Mucosa of descending colon (tissue), 3 donors: ENCODE measurements around the gene SAMD4A. TPM values are rescaled to one million over a fixed set of nuclear protein-coding genes. Genes with fewer than 3 reads are reported as not detected.

Source experiments
- ATAC-seq: fragments of 200-7000 bp; cut with Tn5 transposase; one replicate; pipeline ENCODE4 v1.9.1; 2020; ENCODE audit warnings: mild to moderate bottlenecking, moderate library complexity
- DNase-seq, 3 donors: peaks; one replicate each; pipeline ENCODE4 v3.0.0-alpha.2; 2020
- H3K36me3 ChIP-seq: fragments of 200-600 bp; one replicate; pipeline ENCODE4 v1.8.0; 2021; ENCODE audit warnings: low read depth, mild to moderate bottlenecking
- H3K4me1 ChIP-seq: fragments of 200-600 bp; one replicate; pipeline ENCODE4 v1.8.0; 2021; ENCODE audit warnings: low read depth, mild to moderate bottlenecking
- H3K4me3 ChIP-seq: fragments of 200-600 bp; one replicate; pipeline ENCODE4 v1.8.0; 2021; ENCODE audit warnings: mild to moderate bottlenecking
- H3K9me3 ChIP-seq: fragments of 200-600 bp; one replicate; pipeline ENCODE4 v1.8.0; 2021; ENCODE audit warnings: mild to moderate bottlenecking
- intact Hi-C, 2 donors: fragments of 100-400 bp; cut with DNase I in 1 of 2; cut with micrococcal nuclease in 1 of 2; formaldehyde crosslinking; loops; one replicate each; pipeline versions ENCODE4 v1.11.0 to v1.11.1; 2022; cut with DNase I, micrococcal nuclease
- total RNA-seq, 3 donors: library from RNA; stranded (reverse); fragmentation: NEBNext Ultra II Directional in 2 of 3; extraction: Animal tissue kit (Norgen Biotek cat#: 25700) in 2 of 3; gene quantifications; one replicate each; pipeline versions ENCODE4 v1.2.1 to v1.2.4, GENCODE V29; 2021 to 2023
- TF ChIP-seq, protein P1 (sequence below): fragments of 200-600 bp; IDR thresholded peaks from one replicate; pipeline ENCODE4 v1.8.0; 2022; ENCODE audit warnings: antibody characterized with exemption, mild to moderate bottlenecking
- donor health status: DM: no; HTN: no; CAD: no; lungs with moderate emphysema.
- donor health status: DM: no; HTN: no; CAD: no.
- donor health status: DM: no; HTN: yes; CAD: no.

SAMD4A gene
- total RNA-seq, 3 donors from 2014 or later: 14.7 to 82.1 (median 16.5) TPM

DNA sequence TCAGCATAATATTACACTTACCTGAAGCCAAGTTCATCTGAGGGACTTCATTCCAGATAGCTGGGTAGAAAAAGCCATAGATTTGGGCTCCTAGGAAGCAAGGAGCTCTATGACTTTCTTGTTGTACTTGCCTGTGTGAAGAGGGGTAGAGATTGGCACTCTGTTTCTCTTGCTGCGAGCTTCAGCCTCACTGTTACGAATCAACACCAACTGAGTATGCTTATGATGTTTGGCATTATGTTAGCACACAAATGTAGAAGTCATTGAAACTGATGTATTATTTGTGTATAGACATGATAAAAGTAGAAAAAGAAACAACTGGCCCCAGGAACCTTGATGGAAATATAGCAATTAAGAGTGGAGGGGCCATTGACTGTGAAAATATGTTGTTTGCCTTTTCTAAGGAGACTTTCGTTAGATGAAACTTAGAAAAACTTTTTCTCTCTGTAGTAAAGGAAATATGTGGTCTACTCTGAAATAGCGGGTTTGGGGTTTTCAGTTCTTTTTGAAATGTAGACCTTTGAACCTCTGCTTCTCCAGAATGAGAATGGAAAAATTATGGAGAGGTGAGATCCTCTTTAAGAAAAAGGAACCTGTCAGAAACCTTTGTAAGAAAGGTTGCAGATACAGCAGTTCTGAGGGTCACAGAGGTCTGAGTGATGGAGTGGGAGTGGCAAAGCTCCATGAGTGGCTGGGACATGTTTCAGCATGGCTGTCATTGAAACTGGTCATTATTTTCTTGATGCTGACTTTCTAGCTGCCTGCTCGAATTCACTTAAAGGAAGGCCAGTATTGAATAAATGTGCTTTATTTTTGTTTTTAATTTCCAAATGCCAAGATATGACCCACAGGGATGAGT, 175.8 kb downstream of the SAMD4A start:
- Histone ChIP-seq H3K9me3 (no peaks in the 10 kb centered on the region), H3K4me1 (no peaks in the 10 kb centered on the region), H3K4me3 (no peak overlapping the region), H3K36me3 (no peaks in the 10 kb centered on the region)
- ATAC-seq (no peak), DNase-seq (no peak)
- intact Hi-C loops: no loop called here
- TF ChIP-seq, protein P1, sequence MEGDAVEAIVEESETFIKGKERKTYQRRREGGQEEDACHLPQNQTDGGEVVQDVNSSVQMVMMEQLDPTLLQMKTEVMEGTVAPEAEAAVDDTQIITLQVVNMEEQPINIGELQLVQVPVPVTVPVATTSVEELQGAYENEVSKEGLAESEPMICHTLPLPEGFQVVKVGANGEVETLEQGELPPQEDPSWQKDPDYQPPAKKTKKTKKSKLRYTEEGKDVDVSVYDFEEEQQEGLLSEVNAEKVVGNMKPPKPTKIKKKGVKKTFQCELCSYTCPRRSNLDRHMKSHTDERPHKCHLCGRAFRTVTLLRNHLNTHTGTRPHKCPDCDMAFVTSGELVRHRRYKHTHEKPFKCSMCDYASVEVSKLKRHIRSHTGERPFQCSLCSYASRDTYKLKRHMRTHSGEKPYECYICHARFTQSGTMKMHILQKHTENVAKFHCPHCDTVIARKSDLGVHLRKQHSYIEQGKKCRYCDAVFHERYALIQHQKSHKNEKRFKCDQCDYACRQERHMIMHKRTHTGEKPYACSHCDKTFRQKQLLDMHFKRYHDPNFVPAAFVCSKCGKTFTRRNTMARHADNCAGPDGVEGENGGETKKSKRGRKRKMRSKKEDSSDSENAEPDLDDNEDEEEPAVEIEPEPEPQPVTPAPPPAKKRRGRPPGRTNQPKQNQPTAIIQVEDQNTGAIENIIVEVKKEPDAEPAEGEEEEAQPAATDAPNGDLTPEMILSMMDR: no peak

DNA sequence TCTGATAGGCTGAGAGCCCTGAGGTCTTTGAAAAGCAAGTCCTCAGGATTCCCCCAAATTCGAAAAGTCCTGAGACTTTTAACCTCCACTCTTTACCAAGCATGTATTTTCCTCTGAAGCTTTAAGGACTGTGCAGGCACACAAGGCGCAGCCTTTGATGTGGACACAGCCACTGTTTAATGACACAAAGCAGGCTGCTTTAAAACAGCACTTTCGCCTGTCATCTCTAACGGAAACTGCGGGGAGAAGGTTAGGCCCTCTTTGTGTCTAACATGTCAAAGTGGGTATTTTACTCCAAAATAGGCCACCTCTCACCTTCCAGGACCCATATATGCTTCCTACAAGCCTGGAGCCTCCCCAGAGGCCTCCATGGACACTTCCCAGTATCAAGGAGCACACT, 176.5 kb downstream of the SAMD4A start:
- intact Hi-C loops: no loop called here

DNA sequence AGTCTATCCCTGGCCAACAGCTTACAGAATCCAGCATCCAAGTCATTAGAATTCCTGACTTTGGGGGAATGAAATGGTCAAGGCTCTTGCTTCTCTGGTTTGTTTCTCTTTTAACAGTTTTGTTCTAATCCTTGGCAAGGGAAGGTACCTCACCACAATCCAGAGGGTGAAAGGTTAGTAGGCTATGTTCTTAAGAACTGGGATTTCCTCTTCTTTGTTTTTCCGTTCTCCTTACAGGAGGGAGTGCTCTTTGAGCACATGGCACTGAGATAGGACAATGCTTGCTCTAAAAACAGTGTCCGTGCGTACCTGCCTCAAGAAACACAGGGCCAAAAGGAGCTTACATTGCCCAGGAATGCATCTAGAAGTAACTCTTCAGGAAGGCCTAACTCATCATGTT, 179.1 kb downstream of the SAMD4A start:
- TF ChIP-seq, protein P1: no peak
- ATAC-seq (no peak), DNase-seq (no peak)
- Histone ChIP-seq H3K4me3 (no peak overlapping the region), H3K9me3 (no peaks in the 10 kb centered on the region), H3K36me3 (no peaks in the 10 kb centered on the region), H3K4me1 (no peaks in the 10 kb centered on the region)
- intact Hi-C loops: no loop called here

More for the DNA sequence above, 176.5 kb downstream of the SAMD4A start:
- ATAC-seq: no peak
- H3K4me1 ChIP-seq: no peaks in the 10 kb centered on the region
- H3K9me3 ChIP-seq: no peaks in the 10 kb centered on the region
- no peak overlapping the region for H3K4me3 ChIP-seq
- TF ChIP-seq, protein P1: no peak
- H3K36me3 ChIP-seq: no peaks in the 10 kb centered on the region
- DNase-seq: no peak

GRCh38 chr14:54747616-54748015, 180.7 kb downstream of the SAMD4A start:
- ATAC-seq (no peak), DNase-seq (no peak)
- no peaks in the 10 kb centered on the region for H3K4me1 ChIP-seq
- intact Hi-C loops: no loop called here
- no peaks in the 10 kb centered on the region for H3K9me3 ChIP-seq
- no peak overlapping the region for H3K4me3 ChIP-seq
- H3K36me3 ChIP-seq: no peaks in the 10 kb centered on the region
- TF ChIP-seq, protein P1: no peak

DNA sequence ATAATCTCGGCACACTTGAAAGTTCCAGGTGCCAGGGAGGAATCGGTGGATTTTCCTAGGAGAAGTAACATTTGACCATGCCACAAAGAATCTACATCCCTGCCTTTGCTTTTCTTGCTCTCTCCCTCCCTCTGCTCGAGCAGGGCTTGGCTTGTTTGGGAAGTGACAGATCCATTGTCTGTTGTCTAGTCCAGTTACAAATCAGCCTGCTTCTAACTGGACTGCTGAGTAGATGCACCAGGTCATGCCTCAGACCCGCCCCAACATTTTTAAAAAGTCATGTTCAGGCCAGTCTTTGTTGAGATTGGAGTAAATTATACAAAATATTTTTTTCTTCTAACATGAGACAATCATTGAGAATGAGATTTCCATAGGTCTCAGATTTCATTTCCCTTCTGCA, 182.3 kb downstream of the SAMD4A start:
- DNase-seq (no peak), ATAC-seq (no peak)
- no peaks in the 10 kb centered on the region for H3K4me1 ChIP-seq
- no peaks in the 10 kb centered on the region for H3K36me3 ChIP-seq
- TF ChIP-seq, protein P1: no peak
- no peaks in the 10 kb centered on the region for H3K9me3 ChIP-seq
- intact Hi-C loops: no loop called here
- no peak overlapping the region for H3K4me3 ChIP-seq
